HCT116 (cell line): ENCODE results near the gene SEMA3C.

Experiments
- CTCF ChIP-seq, 3 experiments: fragments of 200-600 bp in 1 of 3; sonication (generic) in 1 of 3; IDR thresholded peaks in 2 of 3; conservative IDR thresholded peaks in 1 of 3; 2 replicates each; pipeline ENCODE4 v1.5.1; 2012 to 2017; ENCODE audit warnings: low read depth in 2 of 3, low read length in 2 of 3, antibody characterized with exemption in 1 of 3, borderline replicate concordance in 1 of 3, control low read depth in 1 of 3, mild to moderate bottlenecking in 1 of 3, mixed read lengths in 1 of 3, mixed run types in 1 of 3, moderate library complexity in 1 of 3; ENCODE audit not compliant: insufficient read depth in 1 of 3
- POLR2A ChIP-seq: IDR thresholded peaks from 2 replicates; pipeline ENCODE4 v1.7.0; 2011; ENCODE audit warnings: borderline replicate concordance; ENCODE audit not compliant: insufficient read depth, insufficient read length; ENCODE audit errors: extremely low read depth
- POLR2AphosphoS5 ChIP-seq: IDR thresholded peaks from 2 replicates; pipeline ENCODE4 v1.6.1; 2011; ENCODE audit warnings: mild to moderate bottlenecking, low read depth, low read length, moderate library complexity

GRCh38 chr7:80794631-80795573 lies 123.9 kb downstream of the SEMA3C start:
- TF ChIP-seq CTCF (IDR thresholded peaks at IDR 0.05 in 2 of 3, conservative IDR thresholded peaks at IDR 0.05 in 1 of 3; ENCODE audit: borderline replicate concordance in 1 of 3, insufficient read depth in 1 of 3, low read depth in 2 of 3, low read length in 2 of 3) = no peak
- no peak for TF ChIP-seq POLR2A
- no peak for TF ChIP-seq POLR2AphosphoS5
